ENCODE results near the gene MUC5B.

- TF ChIP-seq CTCF (IDR thresholded peaks at IDR 0.05): no peak
- TF ChIP-seq ZFX (IDR thresholded peaks at IDR 0.05; ENCODE audit: borderline replicate concordance): no peak
Observed at GRCh38 chr11:1177020-1177770, 45.7 kb upstream of the MUC5B start.
